Osteocyte (in vitro differentiated cells): Measurements from ENCODE around the gene C6orf89. TPM values are rescaled to one million over a fixed set of nuclear protein-coding genes. Genes with fewer than 3 reads are reported as not detected.
"Not testable (repeated sequence)": the region's sequence is repeated elsewhere in the genome, so short reads cannot be mapped to it uniquely, and the experiment has no call there.

Experiments used
- DNase-seq: peaks from one replicate; pipeline ENCODE4 v3.0.0; 2021; ENCODE audit warnings: mixed read lengths; ENCODE audit not compliant: unreplicated experiment; ENCODE audit errors: extremely low spot score
- H3K27ac Mint-ChIP-seq: one replicate; pipeline ENCODE4 v1.8.0; 2021; ENCODE audit warnings: mild to moderate bottlenecking, mixed read lengths; ENCODE audit not compliant: unreplicated experiment
- H3K27me3 Mint-ChIP-seq: one replicate; pipeline ENCODE4 v1.8.0; 2021; ENCODE audit warnings: mixed read lengths; ENCODE audit not compliant: unreplicated experiment
- H3K36me3 Mint-ChIP-seq: one replicate; pipeline ENCODE4 v1.8.0; 2021; ENCODE audit warnings: mixed read lengths; ENCODE audit not compliant: unreplicated experiment
- H3K4me1 Mint-ChIP-seq: one replicate; pipeline ENCODE4 v1.8.0; 2021; ENCODE audit warnings: mixed read lengths; ENCODE audit not compliant: unreplicated experiment
- H3K4me3 Mint-ChIP-seq: one replicate; pipeline ENCODE4 v1.8.0; 2021; ENCODE audit warnings: mild to moderate bottlenecking, moderate library complexity, mixed read lengths; ENCODE audit not compliant: unreplicated experiment
- H3K9me3 Mint-ChIP-seq: one replicate; pipeline ENCODE4 v1.8.0; 2021; ENCODE audit warnings: mixed read lengths; ENCODE audit not compliant: unreplicated experiment
- CTCF ChIP-seq: fragments of 200-600 bp; sonication (generic); IDR thresholded peaks from 2 replicates; pipeline ENCODE4 v1.5.0; 2021; ENCODE audit warnings: antibody characterized with exemption, mild to moderate bottlenecking, moderate library complexity
- total RNA-seq: library from RNA; stranded (reverse); gene quantifications from 2 replicates; pipeline ENCODE4 v1.2.1, GENCODE V29; 2021

Gene C6orf89
- total RNA-seq, 1 donor from 2014 or later = 71.2 TPM

- Mint-ChIP-seq H3K36me3 (no peaks in the 10 kb centered on the region), H3K27ac (no peak overlapping the region), H3K4me3 (no peak overlapping the region), H3K9me3 (peaks cover 5% of the 10 kb centered on the region), H3K4me1 (peaks cover 9% of the 10 kb centered on the region), H3K27me3 (no peaks in the 10 kb centered on the region)
- TF ChIP-seq CTCF = no peak
- DNase-seq = no peak
Observed at GRCh38 chr6:36947570-36948351, 62.0 kb downstream of the C6orf89 start.

GRCh38 chr6:36949076-36949475, 63.3 kb downstream of the C6orf89 start:
- H3K4me3 Mint-ChIP-seq, H3K4me1 Mint-ChIP-seq, H3K27me3 Mint-ChIP-seq, H3K27ac Mint-ChIP-seq, H3K9me3 Mint-ChIP-seq, DNase-seq, H3K36me3 Mint-ChIP-seq: not testable (repeated sequence)

- H3K4me3 Mint-ChIP-seq = no peak overlapping the region
- no peak for DNase-seq
- H3K27me3 Mint-ChIP-seq = no peaks in the 10 kb centered on the region
- H3K9me3 Mint-ChIP-seq = peaks cover 5% of the 10 kb centered on the region
- H3K36me3 Mint-ChIP-seq = no peaks in the 10 kb centered on the region
- TF ChIP-seq CTCF = no peak
- peaks cover 9% of the 10 kb centered on the region for H3K4me1 Mint-ChIP-seq
- no peak overlapping the region for H3K27ac Mint-ChIP-seq
Observed at GRCh38 chr6:36949636-36950035, 63.9 kb downstream of the C6orf89 start.

- Mint-ChIP-seq H3K4me1 (peaks cover 9% of the 10 kb centered on the region), H3K27ac (no peak overlapping the region), H3K9me3 (peaks cover 5% of the 10 kb centered on the region), H3K36me3 (no peaks in the 10 kb centered on the region), H3K27me3 (no peaks in the 10 kb centered on the region), H3K4me3 (no peak overlapping the region)
- TF ChIP-seq CTCF = no peak
- DNase-seq = no peak
Observed at GRCh38 chr6:36953931-36954261, 68.1 kb downstream of the C6orf89 start.

DNA sequence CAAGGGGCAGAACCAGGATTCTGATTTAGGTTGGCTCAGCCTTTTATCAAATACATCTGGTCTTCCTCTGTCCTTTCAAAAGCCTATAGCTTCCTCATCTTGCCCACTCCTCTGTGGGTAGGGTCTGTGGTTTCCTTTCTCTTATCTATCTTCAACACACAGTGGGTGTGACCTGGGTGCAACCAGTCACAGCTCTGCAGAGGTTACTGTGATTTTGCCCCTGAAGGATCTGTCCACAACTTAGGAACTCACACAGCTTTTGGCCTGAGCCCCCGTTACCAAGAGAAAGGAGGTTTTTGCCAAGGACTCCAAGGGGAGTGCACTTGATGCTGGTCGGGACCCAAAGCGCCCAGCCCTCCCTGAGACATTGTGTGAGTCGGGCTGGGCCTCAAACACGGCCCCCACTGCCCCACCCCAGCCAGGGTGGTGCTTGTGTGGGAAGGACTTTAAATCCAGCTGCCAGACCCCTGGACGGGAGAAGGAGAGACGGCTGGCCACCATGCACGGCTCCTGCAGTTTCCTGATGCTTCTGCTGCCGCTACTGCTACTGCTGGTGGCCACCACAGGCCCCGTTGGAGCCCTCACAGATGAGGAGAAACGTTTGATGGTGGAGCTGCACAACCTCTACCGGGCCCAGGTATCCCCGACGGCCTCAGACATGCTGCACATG, 68.6 kb downstream of the C6orf89 start, which contains the start of gene PI16:
PI16 (plus strand) TSS at position 477 of the 670 bp plus-strand sequence; CDS start at position 500, 23 bp downstream.
- H3K4me3 Mint-ChIP-seq = no peak within 1 kb of the TSS
- H3K27me3 Mint-ChIP-seq = no peaks in the 10 kb centered on the region
- peaks cover 5% of the 10 kb centered on the region for H3K9me3 Mint-ChIP-seq
- TF ChIP-seq CTCF = no peak
- peaks cover 7% of the 10 kb centered on the region for H3K4me1 Mint-ChIP-seq
- H3K27ac Mint-ChIP-seq = no peak within 1 kb of the TSS
- no peaks in the 10 kb centered on the region for H3K36me3 Mint-ChIP-seq
- DNase-seq = no peak
